Rectal smooth muscle tissue (tissue), 1 donor: ENCODE data around the gene CSTF1.
A peak's percentile ranks its signal among the peaks of the same experiment; 100 is the strongest.

Source experiments
- H3K27ac ChIP-seq: one replicate; pipeline ENCODE4 v1.7.0; 2013; ENCODE audit warnings: low read depth, low read length, inconsistent platforms
- H3K27me3 ChIP-seq: one replicate; pipeline ENCODE4 v1.7.0; 2013; ENCODE audit warnings: low read length; ENCODE audit not compliant: control insufficient read depth, insufficient read depth
- H3K36me3 ChIP-seq: one replicate; pipeline ENCODE4 v1.7.0; 2013; ENCODE audit warnings: low read length; ENCODE audit not compliant: control insufficient read depth, insufficient read depth
- H3K4me1 ChIP-seq: one replicate; pipeline ENCODE4 v1.7.0; 2013; ENCODE audit warnings: low read length; ENCODE audit not compliant: control insufficient read depth, insufficient read depth
- H3K4me3 ChIP-seq: one replicate; pipeline ENCODE4 v1.7.0; 2013; ENCODE audit warnings: low read length
- H3K9ac ChIP-seq: one replicate; pipeline ENCODE4 v1.7.0; 2013; ENCODE audit warnings: low read length

Gene CSTF1

GRCh38 chr20:56359212-56360132, 33.0 kb upstream of the CSTF1 start:
- H3K9ac ChIP-seq = peak overlapping the region; percentile 3
- no peaks in the 10 kb centered on the region for H3K27me3 ChIP-seq
- peaks cover 8% of the 10 kb centered on the region for H3K4me1 ChIP-seq
- peak overlapping the region; percentile 78 for H3K27ac ChIP-seq
- H3K4me3 ChIP-seq = peak overlapping the region; percentile 71
- no peaks in the 10 kb centered on the region for H3K36me3 ChIP-seq

GRCh38 chr20:56360133-56360907, 32.1 kb upstream of the CSTF1 start:
- no peak overlapping the region for H3K9ac ChIP-seq
- H3K27ac ChIP-seq = peak overlapping the region; percentile 78
- H3K27me3 ChIP-seq = no peaks in the 10 kb centered on the region
- H3K4me3 ChIP-seq = peak overlapping the region; percentile 71
- no peaks in the 10 kb centered on the region for H3K36me3 ChIP-seq
- H3K4me1 ChIP-seq = peaks cover 8% of the 10 kb centered on the region

GRCh38 chr20:56360908-56361205, 31.6 kb upstream of the CSTF1 start:
- H3K4me3 ChIP-seq = no peak overlapping the region
- H3K27me3 ChIP-seq = no peaks in the 10 kb centered on the region
- H3K4me1 ChIP-seq = peaks cover 8% of the 10 kb centered on the region
- H3K27ac ChIP-seq = no peak overlapping the region
- no peaks in the 10 kb centered on the region for H3K36me3 ChIP-seq
- no peak overlapping the region for H3K9ac ChIP-seq

GRCh38 chr20:56361900-56362299, 30.5 kb upstream of the CSTF1 start:
- Histone ChIP-seq H3K27ac (no peak overlapping the region), H3K36me3 (no peaks in the 10 kb centered on the region)

GRCh38 chr20:56362833-56363413, 29.5 kb upstream of the CSTF1 start:
- H3K4me1 ChIP-seq = peaks cover 8% of the 10 kb centered on the region
- H3K9ac ChIP-seq = no peak overlapping the region
- H3K27ac ChIP-seq = no peak overlapping the region

More at GRCh38 chr20:56361900-56362299, 30.5 kb upstream of the CSTF1 start:
- peaks cover 8% of the 10 kb centered on the region for H3K4me1 ChIP-seq
- no peaks in the 10 kb centered on the region for H3K27me3 ChIP-seq
- H3K4me3 ChIP-seq = no peak overlapping the region
- H3K9ac ChIP-seq = no peak overlapping the region

GRCh38 chr20:56363491-56363890, 29.0 kb upstream of the CSTF1 start:
- Histone ChIP-seq H3K36me3 (no peaks in the 10 kb centered on the region), H3K4me1 (peaks cover 8% of the 10 kb centered on the region), H3K27me3 (no peaks in the 10 kb centered on the region), H3K27ac (no peak overlapping the region), H3K9ac (no peak overlapping the region), H3K4me3 (no peak overlapping the region)

More at GRCh38 chr20:56362833-56363413, 29.5 kb upstream of the CSTF1 start:
- Histone ChIP-seq H3K4me3 (no peak overlapping the region), H3K27me3 (no peaks in the 10 kb centered on the region), H3K36me3 (no peaks in the 10 kb centered on the region)

- H3K27me3 ChIP-seq = no peaks in the 10 kb centered on the region
- H3K4me3 ChIP-seq = no peak overlapping the region
- no peaks in the 10 kb centered on the region for H3K4me1 ChIP-seq
- no peak overlapping the region for H3K27ac ChIP-seq
- peaks cover 3% of the 10 kb centered on the region for H3K36me3 ChIP-seq
- H3K9ac ChIP-seq = no peak overlapping the region
Observed at GRCh38 chr20:56368351-56369134, 23.9 kb upstream of the CSTF1 start.

- Histone ChIP-seq H3K27ac (no peak overlapping the region), H3K36me3 (peaks cover 3% of the 10 kb centered on the region), H3K9ac (no peak overlapping the region), H3K4me1 (no peaks in the 10 kb centered on the region), H3K27me3 (no peaks in the 10 kb centered on the region), H3K4me3 (no peak overlapping the region)
Observed at GRCh38 chr20:56369179-56369578, 23.3 kb upstream of the CSTF1 start.

- Histone ChIP-seq H3K4me3 (no peak overlapping the region), H3K9ac (no peak overlapping the region), H3K27ac (no peak overlapping the region), H3K36me3 (peaks cover 3% of the 10 kb centered on the region), H3K27me3 (no peaks in the 10 kb centered on the region), H3K4me1 (no peaks in the 10 kb centered on the region)
Observed at GRCh38 chr20:56371977-56372376, 20.5 kb upstream of the CSTF1 start.

GRCh38 chr20:56372850-56373249, 19.6 kb upstream of the CSTF1 start:
- Histone ChIP-seq H3K27ac (no peak overlapping the region), H3K36me3 (peaks cover 3% of the 10 kb centered on the region), H3K27me3 (no peaks in the 10 kb centered on the region), H3K4me3 (no peak overlapping the region), H3K4me1 (no peaks in the 10 kb centered on the region), H3K9ac (no peak overlapping the region)

GRCh38 chr20:56373942-56374341, 18.5 kb upstream of the CSTF1 start:
- Histone ChIP-seq H3K9ac (no peak overlapping the region), H3K4me1 (no peaks in the 10 kb centered on the region), H3K4me3 (no peak overlapping the region), H3K36me3 (peaks cover 3% of the 10 kb centered on the region), H3K27me3 (no peaks in the 10 kb centered on the region), H3K27ac (no peak overlapping the region)

- Histone ChIP-seq H3K27ac (no peak overlapping the region), H3K27me3 (no peaks in the 10 kb centered on the region), H3K4me3 (no peak overlapping the region), H3K9ac (no peak overlapping the region), H3K36me3 (peaks cover 3% of the 10 kb centered on the region), H3K4me1 (no peaks in the 10 kb centered on the region)
Observed at GRCh38 chr20:56376331-56376730, 16.1 kb upstream of the CSTF1 start.
